ENCODE measurements around the gene AGTRAP.
A peak's percentile ranks its signal among the peaks of the same experiment; 100 is the strongest.

Gene AGTRAP

DNA sequence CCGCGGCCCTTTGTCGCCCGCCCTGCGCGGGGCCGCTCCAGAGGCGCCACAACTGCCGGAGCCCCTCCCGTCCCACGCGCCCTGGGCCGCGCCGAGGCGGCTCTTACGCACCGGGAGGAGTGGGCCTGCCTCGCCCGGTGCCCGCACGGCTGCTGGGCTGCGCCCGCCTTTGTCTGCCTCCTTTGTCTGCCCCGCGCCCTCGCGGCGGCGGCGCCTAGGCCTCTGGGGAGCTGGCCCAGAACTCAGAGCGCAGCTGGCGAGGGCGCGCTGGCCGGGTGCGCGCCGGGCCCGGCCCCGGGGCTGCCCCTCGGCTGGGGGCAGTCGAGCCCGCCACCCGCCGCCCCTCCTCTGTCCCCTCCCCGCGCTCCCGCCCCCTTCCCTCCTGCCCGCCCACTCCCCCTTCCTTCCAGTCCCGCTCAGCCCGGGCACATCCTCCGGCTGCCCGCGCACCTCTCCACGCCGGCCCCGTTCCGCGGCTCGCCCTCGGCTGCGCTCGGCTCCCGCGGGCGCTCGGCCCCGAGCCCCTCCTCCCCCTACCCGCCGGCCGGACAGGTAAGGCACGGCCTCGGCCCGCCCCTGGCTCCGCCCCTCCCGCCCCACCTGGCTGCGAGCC, 44.5 kb upstream of the AGTRAP start, which contains the start of gene DRAXIN:
DRAXIN (plus strand) TSS at position 409 of the 613 bp plus-strand sequence. CDS start 14,549 bp downstream, outside the sequence.
- H3K23ac ChIP-seq (ENCODE audit: low read depth, low read length, poor library complexity): peak within 1 kb of the TSS; percentile 73
- H3K18ac ChIP-seq (ENCODE audit: low read length): peak within 1 kb of the TSS; percentile 99
- peak within 1 kb of the TSS; percentile 98 for H2BK12ac ChIP-seq (ENCODE audit: low read length)
- peaks cover 22 to 29% of the 10 kb centered on the region in 2 donors for H3K4me1 ChIP-seq (ENCODE audit: control insufficient read depth in 2 of 2, insufficient read depth in 1 of 2, low read depth in 1 of 2, low read length in 2 of 2)
- no peaks in the 10 kb centered on the region for H3K79me1 ChIP-seq (ENCODE audit: low read depth, low read length)
- DNase-seq (ENCODE audit: low spot score): peak; percentile 63
- peaks cover 0 to 16% of the 10 kb centered on the region in 2 donors for H3K36me3 ChIP-seq (replicated peaks in 1 of 2; ENCODE audit: control insufficient read depth in 2 of 2, insufficient read depth in 2 of 2, low read length in 2 of 2)
- peaks cover 0 to 12% (median 0%) of the 10 kb centered on the region in 3 experiments for H3K27me3 ChIP-seq (ENCODE audit: control insufficient read depth in 3 of 3, insufficient read depth in 3 of 3, low read depth in 1 of 3, low read length in 3 of 3)
- peak within 1 kb of the TSS; percentile 88 for H3K9ac ChIP-seq (ENCODE audit: low read depth, low read length, poor library complexity)
- peak within 1 kb of the TSS; percentile 43 for H3K27ac ChIP-seq (replicated peaks; ENCODE audit: low read length)
- H4K91ac ChIP-seq (ENCODE audit: low read depth, low read length, poor library complexity): peak within 1 kb of the TSS; percentile 79
- peak within 1 kb of the TSS; percentile 80 for H2AFZ ChIP-seq (ENCODE audit: low read length)
- H2AK5ac ChIP-seq (ENCODE audit: low read depth, low read length): peak within 1 kb of the TSS; percentile 95
- H2BK15ac ChIP-seq (ENCODE audit: low read length): peak within 1 kb of the TSS; percentile 96
- no CpG with 5 or more reads among the region's 78 CpGs for WGBS, 2 donors (ENCODE audit: extremely low coverage in 2 of 2, insufficient read length in 2 of 2, insufficient replicate concordance in 1 of 2)
- peak within 1 kb of the TSS; percentile 94 for H3K14ac ChIP-seq (ENCODE audit: low read length)
- H2BK120ac ChIP-seq (ENCODE audit: low read depth, low read length): peak within 1 kb of the TSS; percentile 100
- peak within 1 kb of the TSS; percentile 75 for H2BK5ac ChIP-seq (ENCODE audit: low read length)
- H3K4me2 ChIP-seq (ENCODE audit: insufficient read depth, low read length, poor library complexity, severe bottlenecking): peak within 1 kb of the TSS; percentile 92
- peak within 1 kb of the TSS; percentile 43 for H4K8ac ChIP-seq (ENCODE audit: low read depth, low read length)
- H3K4me3 ChIP-seq (ENCODE audit: low read length in 2 of 2): peak within 1 kb of the TSS; percentile 69 to 95
- no peaks in the 10 kb centered on the region for H3K9me3 ChIP-seq (replicated peaks in 1 of 2; ENCODE audit: control insufficient read depth in 2 of 2, insufficient read depth in 1 of 2, low read depth in 1 of 2, low read length in 2 of 2)
- H3K4ac ChIP-seq (ENCODE audit: low read length): peak within 1 kb of the TSS; percentile 98

DNA sequence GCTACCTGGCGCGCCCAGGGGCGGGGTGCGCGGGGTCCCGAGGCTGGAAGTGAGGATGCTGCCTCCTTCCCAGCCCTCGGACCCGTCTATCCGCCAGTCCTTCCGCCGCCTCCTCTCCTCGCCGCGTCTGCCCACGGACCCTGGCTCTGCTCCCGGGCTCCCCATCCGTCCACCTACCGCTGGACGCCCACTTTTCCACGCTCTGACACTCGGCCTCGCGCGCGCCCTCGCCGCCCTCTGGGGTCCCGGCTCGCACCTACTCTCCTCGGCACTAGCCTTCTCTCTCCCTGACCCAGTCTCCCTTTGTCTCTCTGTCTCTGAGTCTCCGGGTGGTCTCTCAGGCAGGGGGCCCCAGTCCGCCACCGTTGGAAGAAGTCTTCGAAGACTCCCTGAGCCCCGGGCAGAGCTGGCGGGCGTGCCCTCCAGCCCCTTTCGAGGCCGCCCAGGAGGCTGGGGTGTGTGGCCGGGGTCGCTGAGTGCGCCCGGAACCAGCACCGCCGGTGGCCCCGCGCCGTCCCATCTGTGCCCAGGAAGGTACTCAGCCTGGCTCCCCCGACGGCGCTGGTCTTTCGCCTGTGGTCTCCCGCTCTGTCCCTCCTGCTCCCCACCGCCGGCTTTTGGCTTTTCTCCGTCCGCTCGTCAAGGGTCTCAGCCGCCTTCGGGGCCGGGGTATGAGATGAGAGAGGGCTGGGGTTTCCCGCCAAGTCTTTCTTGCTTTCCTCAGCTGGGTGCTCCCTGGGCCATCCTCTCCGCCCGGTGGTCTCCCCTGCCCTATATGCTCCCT, 43.8 kb upstream of the AGTRAP start:
- no peak for DNase-seq (ENCODE audit: low spot score)
- H3K4ac ChIP-seq (ENCODE audit: low read length): peak overlapping the region; percentile 76
- peak overlapping the region; percentile 54 for H2AFZ ChIP-seq (ENCODE audit: low read length)
- H3K4me1 ChIP-seq (ENCODE audit: control insufficient read depth in 2 of 2, insufficient read depth in 1 of 2, low read depth in 1 of 2, low read length in 2 of 2): peaks cover 22 to 29% of the 10 kb centered on the region in 2 donors
- H3K9me3 ChIP-seq (replicated peaks in 1 of 2; ENCODE audit: control insufficient read depth in 2 of 2, insufficient read depth in 1 of 2, low read depth in 1 of 2, low read length in 2 of 2): no peaks in the 10 kb centered on the region
- H2BK12ac ChIP-seq (ENCODE audit: low read length): peak overlapping the region; percentile 98
- H3K4me3 ChIP-seq (ENCODE audit: low read length in 2 of 2): peak overlapping the region; percentile 69 to 95
- peak overlapping the region; percentile 96 for H2BK15ac ChIP-seq (ENCODE audit: low read length)
- no peaks in the 10 kb centered on the region for H3K79me1 ChIP-seq (ENCODE audit: low read depth, low read length)
- H4K8ac ChIP-seq (ENCODE audit: low read depth, low read length): peak overlapping the region; percentile 43
- peak overlapping the region; percentile 81 for H3K9ac ChIP-seq (ENCODE audit: low read depth, low read length, poor library complexity)
- H3K4me2 ChIP-seq (ENCODE audit: insufficient read depth, low read length, poor library complexity, severe bottlenecking): peak overlapping the region; percentile 77
- peak overlapping the region; percentile 95 for H2AK5ac ChIP-seq (ENCODE audit: low read depth, low read length)
- no CpG with 5 or more reads among the region's 64 CpGs for WGBS, 2 donors (ENCODE audit: extremely low coverage in 2 of 2, insufficient read length in 2 of 2, insufficient replicate concordance in 1 of 2)
- H3K27ac ChIP-seq (replicated peaks; ENCODE audit: low read length): no peak overlapping the region
- H3K36me3 ChIP-seq (replicated peaks in 1 of 2; ENCODE audit: control insufficient read depth in 2 of 2, insufficient read depth in 2 of 2, low read length in 2 of 2): peaks cover 0 to 16% of the 10 kb centered on the region in 2 donors
- H3K23ac ChIP-seq (ENCODE audit: low read depth, low read length, poor library complexity): peak overlapping the region; percentile 73
- H3K18ac ChIP-seq (ENCODE audit: low read length): peak overlapping the region; percentile 94
- H3K14ac ChIP-seq (ENCODE audit: low read length): peak overlapping the region; percentile 56
- peak overlapping the region; percentile 72 for H2BK120ac ChIP-seq (ENCODE audit: low read depth, low read length)
- no peak overlapping the region for H4K91ac ChIP-seq (ENCODE audit: low read depth, low read length, poor library complexity)
- peaks cover 0 to 12% (median 0%) of the 10 kb centered on the region in 3 experiments for H3K27me3 ChIP-seq (ENCODE audit: control insufficient read depth in 3 of 3, insufficient read depth in 3 of 3, low read depth in 1 of 3, low read length in 3 of 3)
- peak overlapping the region; percentile 75 for H2BK5ac ChIP-seq (ENCODE audit: low read length)

DNA sequence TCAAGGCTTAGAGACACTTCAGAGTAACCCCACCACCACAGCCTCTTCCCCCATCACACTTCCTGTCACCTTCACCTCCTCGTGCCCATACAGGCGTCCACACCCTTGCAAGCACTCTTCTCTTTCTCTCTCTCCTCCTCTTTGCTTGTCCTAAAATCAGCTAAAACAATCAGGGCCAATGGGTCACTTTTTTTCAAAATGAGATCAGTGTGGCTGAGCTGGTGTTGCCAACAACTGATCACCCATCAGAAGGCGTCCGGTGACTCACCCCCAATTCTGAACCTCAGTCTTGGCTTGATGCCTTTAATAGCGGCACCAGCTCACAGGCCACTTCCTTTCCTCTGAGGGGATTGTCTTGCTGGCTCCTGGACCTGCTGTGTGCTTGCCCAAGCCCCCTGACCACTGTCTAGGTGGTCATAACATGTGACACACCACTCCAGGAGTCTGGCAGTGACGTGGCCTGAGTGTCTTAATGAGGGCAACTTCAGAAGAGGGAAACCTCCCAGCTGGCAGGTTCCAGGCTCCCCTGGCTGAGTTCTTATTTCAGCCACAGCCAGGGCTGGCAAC, 42.8 kb upstream of the AGTRAP start:
- peak overlapping the region; percentile 92 for H2AK5ac ChIP-seq (ENCODE audit: low read depth, low read length)
- H4K8ac ChIP-seq (ENCODE audit: low read depth, low read length): no peak overlapping the region
- H3K9me3 ChIP-seq (replicated peaks in 1 of 2; ENCODE audit: control insufficient read depth in 2 of 2, insufficient read depth in 1 of 2, low read depth in 1 of 2, low read length in 2 of 2): no peaks in the 10 kb centered on the region
- H3K36me3 ChIP-seq (replicated peaks in 1 of 2; ENCODE audit: control insufficient read depth in 2 of 2, insufficient read depth in 2 of 2, low read length in 2 of 2): peaks cover 0 to 8% of the 10 kb centered on the region in 2 donors
- H2BK15ac ChIP-seq (ENCODE audit: low read length): peak overlapping the region; percentile 93
- H4K91ac ChIP-seq (ENCODE audit: low read depth, low read length, poor library complexity): no peak overlapping the region
- H2BK5ac ChIP-seq (ENCODE audit: low read length): no peak overlapping the region
- no peak overlapping the region for H3K18ac ChIP-seq (ENCODE audit: low read length)
- H3K27ac ChIP-seq (replicated peaks; ENCODE audit: low read length): no peak overlapping the region
- no peak overlapping the region for H2AFZ ChIP-seq (ENCODE audit: low read length)
- H2BK120ac ChIP-seq (ENCODE audit: low read depth, low read length): no peak overlapping the region
- peaks cover 22 to 29% of the 10 kb centered on the region in 2 donors for H3K4me1 ChIP-seq (ENCODE audit: control insufficient read depth in 2 of 2, insufficient read depth in 1 of 2, low read depth in 1 of 2, low read length in 2 of 2)
- no peak overlapping the region for H3K4me2 ChIP-seq (ENCODE audit: insufficient read depth, low read length, poor library complexity, severe bottlenecking)
- no peaks in the 10 kb centered on the region for H3K79me1 ChIP-seq (ENCODE audit: low read depth, low read length)
- no CpG with 5 or more reads among the region's 6 CpGs for WGBS, 2 donors (ENCODE audit: extremely low coverage in 2 of 2, insufficient read length in 2 of 2, insufficient replicate concordance in 1 of 2)
- peak overlapping the region; percentile 12 for H3K23ac ChIP-seq (ENCODE audit: low read depth, low read length, poor library complexity)
- no peak for DNase-seq (ENCODE audit: low spot score)
- H3K14ac ChIP-seq (ENCODE audit: low read length): no peak overlapping the region
- no peak overlapping the region for H3K4ac ChIP-seq (ENCODE audit: low read length)
- no peak overlapping the region for H3K9ac ChIP-seq (ENCODE audit: low read depth, low read length, poor library complexity)
- H3K27me3 ChIP-seq (ENCODE audit: control insufficient read depth in 3 of 3, insufficient read depth in 3 of 3, low read depth in 1 of 3, low read length in 3 of 3): peaks cover 0 to 12% (median 0%) of the 10 kb centered on the region in 3 experiments
- no peak overlapping the region for H2BK12ac ChIP-seq (ENCODE audit: low read length)
- H3K4me3 ChIP-seq (ENCODE audit: low read length in 2 of 2): peak overlapping the region in 1 of 2 donors; percentile 69

Measured in neuronal stem cell (in vitro differentiated cells).